Activated CD4-positive, alpha-beta T cell treated with anti-CD3 and anti-CD28 coated beads, Interleukin-2, amount 50 U/mL, for 1 hour (primary cell): Measurements from ENCODE around the gene CFAP44.
"Not testable (repeated sequence)": the region's sequence is repeated elsewhere in the genome, so short reads cannot be mapped to it uniquely, and the experiment has no call there.

ENCODE experiments used
- DNase-seq: peaks from one replicate; pipeline ENCODE4 v3.0.0-alpha.2; 2020

The CFAP44 gene

GRCh38 chr3:113441051-113441770, at the start of gene CFAP44:
CFAP44 (minus strand) TSS chr3:113441493; CDS start chr3:113433664, 7,829 bp downstream.
- DNase-seq, result peak; percentile 30

GRCh38 chr3:113485161-113485609, 43.9 kb upstream of the CFAP44 start:
- peak; percentile 13 for DNase-seq

- no peak for DNase-seq
Observed at GRCh38 chr3:113468539-113468938, 27.2 kb upstream of the CFAP44 start.

- no peak for DNase-seq
Observed at GRCh38 chr3:113461488-113461887, 20.2 kb upstream of the CFAP44 start.

GRCh38 chr3:113458554-113458953, 17.3 kb upstream of the CFAP44 start:
- DNase-seq, result not testable (repeated sequence)

- DNase-seq, result no peak
Observed at GRCh38 chr3:113455446-113455845, 14.2 kb upstream of the CFAP44 start.

- no peak for DNase-seq
Observed at GRCh38 chr3:113454630-113455029, 13.3 kb upstream of the CFAP44 start.

GRCh38 chr3:113454057-113454456, 12.8 kb upstream of the CFAP44 start:
- no peak for DNase-seq

GRCh38 chr3:113450911-113451310, 9.6 kb upstream of the CFAP44 start:
- DNase-seq, result no peak

GRCh38 chr3:113439606-113440005, 1.7 kb downstream of the CFAP44 start:
- no peak for DNase-seq

- no peak for DNase-seq
Observed at GRCh38 chr3:113438224-113438623, 3.1 kb downstream of the CFAP44 start.

- DNase-seq, result no peak
Observed at GRCh38 chr3:113437411-113437810, 3.9 kb downstream of the CFAP44 start.

GRCh38 chr3:113436809-113437208, 4.5 kb downstream of the CFAP44 start:
- DNase-seq, result no peak

- no peak for DNase-seq
Observed at GRCh38 chr3:113431811-113432210, 9.5 kb downstream of the CFAP44 start.

- DNase-seq, result no peak
Observed at GRCh38 chr3:113428581-113428980, 12.7 kb downstream of the CFAP44 start.

- DNase-seq, result no peak
Observed at GRCh38 chr3:113423699-113424098, 17.6 kb downstream of the CFAP44 start.

- DNase-seq, result no peak
Observed at GRCh38 chr3:113421082-113421481, 20.2 kb downstream of the CFAP44 start.

GRCh38 chr3:113409676-113410075, 31.6 kb downstream of the CFAP44 start:
- DNase-seq, result no peak

GRCh38 chr3:113405180-113405579, 36.1 kb downstream of the CFAP44 start:
- DNase-seq, result no peak

GRCh38 chr3:113404637-113405036, 36.7 kb downstream of the CFAP44 start:
- no peak for DNase-seq
